CD4-positive, alpha-beta T cell treated with Interleukin-10 for 1 hour (primary cell): ENCODE measurements around the gene FARSB.

Source experiments
- DNase-seq: peaks from one replicate; pipeline ENCODE4 v3.0.0-alpha.2; 2020

FARSB gene

DNA sequence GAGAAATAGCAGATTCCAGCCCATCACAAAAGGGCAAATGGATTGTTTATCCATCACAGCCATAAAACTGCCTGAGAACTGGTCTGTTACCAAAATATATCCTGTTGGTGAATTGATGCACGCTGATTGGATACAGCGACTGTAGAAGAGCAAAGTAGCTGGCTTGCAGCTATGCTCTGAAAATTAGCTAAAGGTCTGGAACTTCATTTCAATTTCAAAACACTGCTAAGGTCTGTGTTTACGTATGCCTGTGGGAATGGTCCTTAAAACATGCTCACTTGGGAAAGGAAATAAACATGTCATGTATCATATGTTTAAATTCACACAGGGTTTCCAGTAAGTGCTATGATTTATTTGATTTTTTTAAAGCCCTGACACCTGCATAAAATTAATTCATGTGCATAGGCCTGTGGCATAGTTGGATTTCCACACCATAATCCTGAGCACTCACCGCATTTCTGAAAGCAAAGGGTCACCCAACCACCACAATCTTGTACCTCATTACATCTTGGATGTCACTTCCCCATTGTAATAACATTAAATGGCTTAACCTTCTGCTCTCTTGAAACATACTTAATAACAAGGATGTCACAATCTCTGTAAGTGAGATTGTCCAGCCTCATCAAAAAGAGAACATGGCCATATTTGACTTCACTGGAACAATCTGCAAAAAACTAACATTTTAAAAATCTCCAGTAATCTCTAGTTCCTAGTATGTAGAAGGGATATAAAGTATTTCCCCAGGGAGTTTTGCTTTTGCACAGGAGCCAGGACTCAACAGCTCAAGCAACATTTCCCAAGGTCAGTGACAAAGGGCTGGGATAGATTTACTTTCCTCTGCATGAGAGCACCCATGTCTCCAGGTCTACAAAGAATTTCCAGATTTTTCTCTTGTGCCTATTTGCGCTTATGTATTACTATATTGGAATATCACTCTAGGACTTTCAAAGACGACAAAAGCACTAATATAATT lies 109.8 kb downstream of the FARSB start:
- no peak for DNase-seq

- no peak for DNase-seq
Observed at GRCh38 chr2:222544661-222545060, 111.2 kb downstream of the FARSB start.

DNA sequence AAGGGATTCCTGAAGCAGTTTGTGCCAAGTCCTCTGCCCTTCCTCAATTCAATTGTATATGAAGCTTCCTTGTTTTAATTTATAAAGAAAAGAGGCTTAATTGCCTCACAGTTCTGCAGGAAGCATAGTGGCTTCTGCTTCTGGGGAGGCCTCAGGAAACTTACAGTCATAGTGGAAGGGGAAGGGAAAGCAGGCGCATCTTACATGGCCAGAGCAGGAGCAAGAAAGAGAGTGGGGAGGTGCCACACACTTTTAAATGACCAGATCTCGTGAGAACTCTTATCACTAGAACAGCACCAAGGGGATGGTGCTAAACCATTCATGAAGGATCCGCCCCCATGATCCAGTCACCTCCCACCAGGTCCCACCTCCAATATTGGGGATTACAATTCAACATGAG lies 117.4 kb downstream of the FARSB start:
- DNase-seq: no peak

DNA sequence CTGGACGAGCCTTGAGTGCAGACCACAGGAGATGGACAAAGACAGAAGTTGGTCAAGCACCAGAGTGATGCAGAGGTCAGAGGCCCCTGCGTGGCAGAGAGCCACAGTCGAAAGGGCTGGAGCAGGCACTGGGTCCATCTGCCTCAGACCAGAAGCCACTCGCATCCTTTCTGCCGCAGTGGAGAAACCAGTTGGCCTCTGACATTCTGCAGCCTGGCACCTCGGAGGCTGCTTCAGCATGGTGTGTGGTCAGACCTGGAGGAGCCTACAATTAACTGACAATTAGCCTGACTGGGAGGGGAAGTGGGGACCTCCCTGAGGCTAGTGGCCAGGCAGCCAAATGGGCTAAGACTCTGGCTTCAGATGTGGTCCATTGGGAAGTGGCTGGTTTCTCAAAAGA lies 120.4 kb downstream of the FARSB start:
- no peak for DNase-seq

DNA sequence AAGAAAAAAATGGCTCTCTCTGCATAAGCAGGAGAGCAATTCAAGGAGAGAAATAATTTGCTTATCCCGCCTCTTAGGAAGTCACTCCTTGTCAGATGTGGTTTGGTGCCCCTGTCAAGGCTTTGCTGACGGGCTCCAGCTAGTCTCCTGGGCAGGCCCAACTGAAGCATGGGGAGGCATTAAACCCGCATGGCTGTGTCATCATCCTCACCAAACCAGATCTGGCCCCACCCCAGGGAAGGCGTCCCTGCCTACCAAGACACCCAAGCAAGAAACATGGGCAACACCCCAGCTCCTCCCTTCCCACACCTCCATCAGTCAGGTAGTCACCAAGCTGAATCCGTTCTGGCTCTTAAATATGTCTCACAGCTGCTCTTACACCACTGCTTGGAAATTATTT lies 123.6 kb downstream of the FARSB start:
- DNase-seq: no peak

DNA sequence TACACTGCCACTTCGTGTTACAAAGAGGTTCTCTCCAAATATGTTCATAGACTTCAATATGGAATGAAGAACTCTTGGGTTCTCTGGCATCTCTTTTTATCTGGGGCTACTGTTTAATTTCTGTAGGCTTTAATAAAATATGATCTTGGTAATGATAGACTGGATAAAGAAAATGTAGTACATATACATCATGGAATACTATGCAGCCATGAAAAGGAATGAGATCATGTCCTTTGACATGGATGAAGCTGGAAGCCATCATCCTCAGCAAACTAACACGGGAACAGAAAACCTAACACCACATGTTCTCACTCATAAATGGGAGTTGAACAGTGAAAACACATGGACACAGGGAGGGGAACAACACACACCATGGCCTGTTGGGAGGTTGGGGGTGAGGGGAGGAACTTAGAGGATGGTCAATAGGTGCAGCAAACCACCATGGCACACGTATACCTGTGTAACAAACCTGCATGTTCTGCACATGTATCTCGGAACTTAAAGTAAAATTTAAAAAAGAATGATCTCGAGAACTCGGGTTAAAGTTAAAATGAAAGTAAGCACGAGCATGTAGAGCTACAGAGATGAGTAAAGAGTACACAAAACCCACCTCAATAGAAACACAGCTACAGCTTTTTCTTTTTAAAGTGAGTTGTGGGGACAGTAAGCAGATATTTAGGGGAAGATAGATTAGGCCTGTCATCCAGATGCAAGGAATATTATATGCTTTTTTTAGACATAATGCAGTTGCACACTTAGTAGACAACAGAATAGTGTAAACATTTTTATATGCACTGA lies 129.2 kb downstream of the FARSB start:
- DNase-seq: no peak

- DNase-seq: no peak
Observed at GRCh38 chr2:222525811-222526210, 130.1 kb downstream of the FARSB start.

DNA sequence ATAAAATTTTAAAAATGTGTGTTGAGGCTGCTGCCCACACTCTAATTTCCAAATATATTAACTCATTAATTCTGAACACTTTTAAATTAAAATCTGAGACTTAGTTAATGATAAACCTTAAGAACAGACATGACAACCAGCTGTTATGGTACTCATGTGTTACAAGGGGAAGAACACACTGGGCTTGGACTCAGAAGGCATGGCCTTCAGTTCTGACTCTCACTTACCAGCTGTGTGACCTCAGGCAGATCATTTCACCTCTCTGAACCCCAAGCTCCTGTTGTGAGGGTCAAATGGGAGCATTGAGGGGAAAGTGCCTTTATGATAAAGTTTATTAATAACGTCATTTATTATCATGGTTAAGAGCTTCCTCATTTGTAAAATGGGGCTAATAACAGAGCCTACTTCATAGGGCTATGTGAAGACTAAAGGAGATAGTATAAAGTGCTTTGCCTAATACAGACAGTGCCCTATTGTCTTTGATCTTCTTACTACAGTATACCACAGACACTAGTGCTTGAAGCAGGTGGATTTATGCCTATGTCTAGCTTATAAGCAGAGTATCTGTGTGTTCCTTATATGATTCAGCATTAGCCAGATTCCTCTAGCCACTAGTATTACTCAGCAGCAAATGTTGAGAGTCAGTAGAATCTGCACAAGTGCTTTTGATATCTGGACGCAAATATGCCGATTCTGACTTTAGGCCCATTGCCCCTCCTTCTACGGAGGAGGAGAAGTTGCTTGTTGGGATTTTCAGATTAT lies 131.9 kb downstream of the FARSB start:
- DNase-seq: no peak

GRCh38 chr2:222522082-222522481 lies 133.8 kb downstream of the FARSB start:
- DNase-seq: no peak

DNA sequence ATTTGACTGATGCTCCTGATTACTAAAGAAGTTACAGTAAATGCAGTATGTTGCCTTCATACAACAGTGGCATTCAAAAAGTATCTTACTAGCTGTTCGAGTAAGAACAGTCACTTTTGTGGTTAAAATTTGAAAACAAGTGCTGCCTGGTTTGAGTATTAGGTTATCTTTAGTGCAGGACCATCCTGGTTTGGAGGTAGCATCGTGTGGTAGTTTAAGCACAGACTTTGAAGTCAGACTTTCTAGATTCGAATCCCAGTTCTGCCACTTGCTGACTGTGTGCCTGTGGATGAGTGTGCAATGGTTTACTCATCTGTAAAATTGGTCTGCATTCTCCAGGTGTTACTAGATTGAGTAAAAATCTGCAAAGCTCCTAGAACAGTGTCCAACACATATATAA lies 134.8 kb downstream of the FARSB start:
- no peak for DNase-seq
